ENCODE results near the gene CHMP4A. TPM values are rescaled to one million over a fixed set of nuclear protein-coding genes. Genes with fewer than 3 reads are reported as not detected.
A peak's percentile ranks its signal among the peaks of the same experiment; 100 is the strongest.

Gene CHMP4A
- total RNA-seq, 1 experiment from 2014 or later = 34.6 TPM

GRCh38 chr14:24195186-24196070, 17.9 kb downstream of the CHMP4A start, which contains the start of gene TM9SF1 (continued):
- TF ChIP-seq, protein P1, sequence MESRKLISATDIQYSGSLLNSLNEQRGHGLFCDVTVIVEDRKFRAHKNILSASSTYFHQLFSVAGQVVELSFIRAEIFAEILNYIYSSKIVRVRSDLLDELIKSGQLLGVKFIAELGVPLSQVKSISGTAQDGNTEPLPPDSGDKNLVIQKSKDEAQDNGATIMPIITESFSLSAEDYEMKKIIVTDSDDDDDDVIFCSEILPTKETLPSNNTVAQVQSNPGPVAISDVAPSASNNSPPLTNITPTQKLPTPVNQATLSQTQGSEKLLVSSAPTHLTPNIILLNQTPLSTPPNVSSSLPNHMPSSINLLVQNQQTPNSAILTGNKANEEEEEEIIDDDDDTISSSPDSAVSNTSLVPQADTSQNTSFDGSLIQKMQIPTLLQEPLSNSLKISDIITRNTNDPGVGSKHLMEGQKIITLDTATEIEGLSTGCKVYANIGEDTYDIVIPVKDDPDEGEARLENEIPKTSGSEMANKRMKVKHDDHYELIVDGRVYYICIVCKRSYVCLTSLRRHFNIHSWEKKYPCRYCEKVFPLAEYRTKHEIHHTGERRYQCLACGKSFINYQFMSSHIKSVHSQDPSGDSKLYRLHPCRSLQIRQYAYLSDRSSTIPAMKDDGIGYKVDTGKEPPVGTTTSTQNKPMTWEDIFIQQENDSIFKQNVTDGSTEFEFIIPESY (IDR thresholded peaks at IDR 0.05; ENCODE audit: extremely low read depth, insufficient replicate concordance, low read length) = no peak
- TF ChIP-seq POLR2AphosphoS5 (IDR thresholded peaks at IDR 0.05; ENCODE audit: low read depth, low read length) = peak; percentile 78
- TF ChIP-seq ATF3 (IDR thresholded peaks at IDR 0.05) = no peak
- TF ChIP-seq FOSL1 (IDR thresholded peaks at IDR 0.05; ENCODE audit: low read depth) = peak; percentile 15; the same call in 1 of the 2 replicates

DNA sequence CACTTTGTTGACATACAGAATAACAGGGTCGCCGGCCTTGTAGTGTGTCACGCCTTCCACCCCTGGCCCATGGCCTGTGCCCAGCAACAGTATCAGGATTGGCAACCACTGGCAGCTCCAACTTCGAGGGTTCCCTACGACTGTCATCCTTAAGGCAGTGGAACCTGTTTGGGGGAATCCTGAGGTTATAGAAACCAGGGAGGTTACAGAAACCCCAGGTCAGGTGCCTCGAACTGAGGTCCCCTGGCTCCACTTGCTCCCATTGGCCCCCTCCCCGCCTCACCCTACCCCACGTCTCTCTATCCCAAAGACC, 18.5 kb downstream of the CHMP4A start:
- peaks cover 33% of the 10 kb centered on the region for H3K79me2 ChIP-seq (ENCODE audit: insufficient read depth, low read length)
- intact Hi-C loops (cut with micrococcal nuclease) = no loop called here
- RAD21 ChIA-PET (ENCODE audit: low non-redundant PET in 1 of 2, low total read pairs in 2 of 2, uncharacterized antibody in 2 of 2, unreplicated experiment in 2 of 2) = no interaction called here
- CTCF ChIA-PET = no interaction called here
- H3K36me3 ChIP-seq (ENCODE audit: control insufficient read depth in 1 of 2, insufficient read depth in 2 of 2, low read length in 2 of 2) = peaks cover 12% of the 10 kb centered on the region in 2 experiments; a peak in 3 of 4 replicates
- peak overlapping the region; percentile 85 to 88 for H3K4me3 ChIP-seq (replicated peaks in 1 of 2; ENCODE audit: low read depth in 1 of 2, low read length in 2 of 2)
- no peaks in the 10 kb centered on the region for H3K27me3 ChIP-seq (ENCODE audit: insufficient read depth, low read length)
- BruUV-seq (replicated peaks) = no TSS peak
- H3K4me1 ChIP-seq (ENCODE audit: control insufficient read depth in 1 of 2, insufficient read depth in 2 of 2, low read length in 2 of 2) = peaks cover 14 to 26% of the 10 kb centered on the region in 2 experiments
- ATAC-seq (no peak), DNase-seq (ENCODE audit: low read depth, low spot score) (no peak)
- H2AFZ ChIP-seq (ENCODE audit: low read depth, low read length, poor library complexity, severe bottlenecking) = no peak overlapping the region
- peak overlapping the region; percentile 84 for H3K4me2 ChIP-seq (ENCODE audit: low read length)
- H3K9me3 ChIP-seq (ENCODE audit: control insufficient read depth in 1 of 2, insufficient read depth in 1 of 2, low read depth in 1 of 2, low read length in 2 of 2) = no peaks in the 10 kb centered on the region
- no peaks in the 10 kb centered on the region for H4K20me1 ChIP-seq (ENCODE audit: insufficient read depth)
- H3K9me2 ChIP-seq (ENCODE audit: insufficient read depth) = no peaks in the 10 kb centered on the region
- POLR2A ChIA-PET = interaction anchor here (1.3 to 1.9 kb wide), 2 partner anchors 12 to 19 kb away, joined by 4 to 8 read pairs; partner anchors contain the start of gene CHMP4A
- H3K27ac ChIP-seq (ENCODE audit: low read depth, low read length) = peak overlapping the region; percentile 96
- peak overlapping the region; percentile 91 for H3K9ac ChIP-seq (ENCODE audit: low read length)
- TF ChIP-seq, protein P2, sequence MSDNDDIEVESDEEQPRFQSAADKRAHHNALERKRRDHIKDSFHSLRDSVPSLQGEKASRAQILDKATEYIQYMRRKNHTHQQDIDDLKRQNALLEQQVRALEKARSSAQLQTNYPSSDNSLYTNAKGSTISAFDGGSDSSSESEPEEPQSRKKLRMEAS (IDR thresholded peaks at IDR 0.05) = no peak
- TF ChIP-seq RAD21 (IDR thresholded peaks at IDR 0.05; ENCODE audit: low read depth) (no peak), JUND (IDR thresholded peaks at IDR 0.05) (no peak), ZNF274 (IDR thresholded peaks at IDR 0.05; ENCODE audit: low read depth, low read length) (no peak), SP1 (IDR thresholded peaks at IDR 0.05; ENCODE audit: low read depth) (no peak), ZFX (IDR thresholded peaks at IDR 0.05) (no peak)
- TF ChIP-seq, protein P1 (IDR thresholded peaks at IDR 0.05; ENCODE audit: extremely low read depth, insufficient replicate concordance, low read length) = no peak

All from HCT116 (cell line).